ENCODE measurements around the gene GATA2. TPM values are rescaled to one million over a fixed set of nuclear protein-coding genes. Genes with fewer than 3 reads are reported as not detected.

GATA2 gene
- total RNA-seq, 1 experiment from 2014 or later = 1.6 TPM

DNA sequence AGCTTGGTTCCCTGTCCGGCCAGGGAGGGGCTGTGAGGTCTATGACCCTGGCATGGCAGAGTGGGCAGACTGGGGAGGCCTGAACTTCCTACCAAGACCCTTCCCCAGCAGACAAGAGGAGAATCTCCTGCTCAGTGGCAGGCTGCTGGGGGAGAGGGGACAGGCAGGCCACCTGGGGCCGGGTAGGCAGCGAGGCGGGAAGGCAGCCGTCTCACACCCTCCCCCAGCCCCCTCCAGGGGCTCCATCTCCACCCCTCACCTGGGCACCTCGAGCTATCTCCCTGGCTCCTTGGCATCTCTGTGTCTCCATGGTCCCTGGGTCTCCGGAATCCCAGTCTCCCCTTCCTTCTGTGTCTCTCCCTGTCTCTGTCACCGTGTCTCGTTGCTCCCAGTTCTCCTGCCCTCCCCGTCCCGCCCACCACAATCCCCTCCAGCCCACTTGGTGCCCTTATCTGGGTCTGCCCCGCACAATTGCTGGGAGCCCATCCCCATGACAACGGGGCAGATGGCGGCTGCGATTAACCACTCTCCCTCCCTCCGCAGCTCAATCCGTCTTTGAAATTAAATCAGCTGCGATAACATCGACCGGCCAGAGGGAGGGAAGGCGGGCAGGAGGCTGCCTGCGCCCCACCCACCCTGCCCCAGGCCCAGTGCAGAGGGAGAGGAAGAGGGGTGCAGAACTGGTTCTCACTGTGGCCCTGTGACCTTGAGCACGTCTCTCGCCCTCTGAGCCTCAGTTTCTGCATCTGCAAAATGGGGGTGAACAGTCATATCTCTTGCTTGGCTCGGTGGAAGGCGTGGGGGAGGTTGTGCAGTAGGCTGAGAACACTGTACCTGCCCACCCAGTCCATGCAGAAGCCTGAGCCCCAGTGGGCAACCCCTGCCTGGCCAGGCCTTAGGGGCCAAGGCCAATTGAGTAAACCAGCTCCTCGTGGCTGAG is 36.0 kb downstream of the GATA2 start:
- no peak for DNase-seq (ENCODE audit: low read depth)

DNA sequence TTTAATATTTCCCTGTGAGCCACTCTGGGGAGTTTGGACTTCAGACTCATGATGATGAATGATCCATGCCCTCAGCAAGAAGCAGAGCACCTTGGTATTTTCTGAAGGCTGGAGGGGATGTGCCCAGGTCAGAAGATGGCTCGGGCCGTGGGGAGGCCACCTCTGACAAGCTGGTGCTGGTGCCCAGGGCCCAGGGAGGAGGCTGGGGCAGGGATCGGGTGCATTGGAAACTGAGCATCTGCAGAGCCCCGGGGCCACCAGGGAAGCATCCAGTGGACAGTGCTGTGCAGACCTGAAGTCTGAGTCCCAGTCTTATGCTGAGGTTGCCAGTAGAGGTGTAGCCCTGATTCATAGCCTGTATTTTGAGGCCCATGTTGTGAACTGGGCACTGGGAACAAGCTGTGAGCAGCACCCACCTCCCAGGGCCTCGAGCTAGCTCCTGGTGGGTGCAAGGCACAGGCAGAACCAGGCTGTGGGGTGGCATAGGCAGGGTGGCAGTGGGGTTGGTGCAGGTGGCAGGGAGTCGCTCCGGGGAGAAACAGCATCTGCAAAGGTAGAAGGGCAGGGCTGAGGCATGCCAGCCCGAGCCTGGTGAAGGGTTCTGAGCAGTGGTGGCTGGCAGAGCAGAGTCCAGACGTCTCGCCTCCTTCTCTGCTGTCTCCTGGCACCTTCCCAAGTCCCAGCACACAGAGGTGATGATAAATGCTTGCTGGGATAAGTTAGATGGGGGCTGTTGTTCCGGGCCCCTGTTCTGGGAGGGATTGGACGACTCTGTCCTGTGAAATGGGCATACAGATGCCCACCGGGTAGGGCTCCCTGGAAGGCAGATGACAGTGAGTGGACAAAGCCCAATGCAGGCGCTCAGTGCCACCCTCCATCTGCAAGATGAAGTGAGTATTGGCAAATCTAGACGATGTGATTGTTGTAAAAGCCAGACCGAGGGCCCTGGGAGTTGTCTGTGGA is 36.9 kb downstream of the GATA2 start:
- no peak for DNase-seq (ENCODE audit: low read depth)

DNA sequence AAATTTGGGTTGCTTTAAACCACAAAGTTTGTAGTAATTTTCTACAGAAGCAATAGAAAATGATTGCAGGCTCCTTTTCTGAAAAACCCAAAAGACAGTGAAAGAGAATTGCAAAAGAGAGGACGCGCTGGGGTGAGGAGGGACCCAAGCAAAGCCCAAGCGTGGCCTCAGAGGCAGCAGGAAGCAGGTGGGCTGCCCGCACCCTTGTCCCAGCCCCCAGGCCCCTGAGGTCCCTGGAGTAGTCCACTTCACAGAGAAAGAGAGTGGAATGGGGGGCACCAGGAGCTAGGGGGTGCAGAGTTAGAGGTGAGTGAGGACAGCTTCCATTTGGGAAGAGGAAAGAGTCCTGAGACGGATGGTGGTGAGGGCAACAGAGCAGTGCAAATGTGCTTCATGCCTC is 37.9 kb downstream of the GATA2 start:
- DNase-seq (ENCODE audit: low read depth) = no peak

DNA sequence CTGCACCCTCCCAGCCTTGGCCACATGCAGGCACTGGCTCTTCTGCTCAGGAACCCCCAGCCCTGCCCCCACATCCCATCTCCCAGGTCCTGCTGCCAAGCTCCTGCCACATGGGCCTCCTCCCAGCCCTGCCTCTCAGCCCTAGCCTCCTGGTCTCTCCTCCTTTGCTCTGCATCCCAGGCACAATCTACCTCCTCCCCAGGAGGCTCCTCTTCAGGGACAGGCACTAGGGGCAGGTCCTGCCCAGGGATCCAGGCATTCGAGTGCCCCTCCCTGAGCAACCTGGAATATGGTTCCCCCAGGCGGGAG is 38.7 kb downstream of the GATA2 start:
- DNase-seq (ENCODE audit: low read depth) = no peak

DNA sequence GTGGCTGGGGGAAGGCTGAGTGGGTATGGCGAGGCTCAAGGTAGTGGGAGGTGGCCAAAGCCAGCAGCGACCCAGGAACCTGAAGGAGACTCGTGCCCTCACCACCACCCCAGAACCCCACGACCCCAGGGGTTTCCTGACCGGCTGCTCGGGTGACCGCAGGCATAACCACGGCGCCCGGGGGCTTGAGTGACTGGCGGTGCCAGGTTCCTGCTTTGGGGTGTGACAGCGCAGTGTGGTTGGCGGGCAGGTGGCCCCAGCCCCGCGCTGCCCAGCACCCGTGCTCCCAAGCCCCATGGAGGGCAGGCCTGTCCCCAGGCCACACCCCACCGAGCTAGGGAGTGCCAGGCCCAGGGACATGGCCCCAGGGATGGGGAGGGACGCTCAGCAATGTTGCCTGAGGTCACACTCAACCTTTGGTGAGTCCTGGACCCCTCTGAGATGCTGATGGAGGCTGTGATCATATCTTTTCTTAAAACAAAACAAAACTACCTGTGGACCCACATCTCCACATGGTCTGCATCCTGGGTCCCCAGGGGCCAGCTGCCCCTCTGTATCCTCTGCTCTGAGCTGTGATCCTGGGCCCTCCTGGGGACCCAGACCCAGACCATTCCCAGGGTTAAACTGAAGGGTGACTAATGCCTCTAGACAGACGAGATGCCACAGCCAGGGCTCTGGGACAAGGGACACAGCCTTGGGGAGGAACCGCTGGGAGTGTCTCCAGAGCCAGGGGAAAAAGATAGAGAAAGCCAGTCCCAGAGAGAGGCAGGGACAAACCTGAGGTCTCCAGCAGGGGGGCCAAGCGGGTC is 39.3 kb downstream of the GATA2 start:
- DNase-seq (ENCODE audit: low read depth) = no peak

DNA sequence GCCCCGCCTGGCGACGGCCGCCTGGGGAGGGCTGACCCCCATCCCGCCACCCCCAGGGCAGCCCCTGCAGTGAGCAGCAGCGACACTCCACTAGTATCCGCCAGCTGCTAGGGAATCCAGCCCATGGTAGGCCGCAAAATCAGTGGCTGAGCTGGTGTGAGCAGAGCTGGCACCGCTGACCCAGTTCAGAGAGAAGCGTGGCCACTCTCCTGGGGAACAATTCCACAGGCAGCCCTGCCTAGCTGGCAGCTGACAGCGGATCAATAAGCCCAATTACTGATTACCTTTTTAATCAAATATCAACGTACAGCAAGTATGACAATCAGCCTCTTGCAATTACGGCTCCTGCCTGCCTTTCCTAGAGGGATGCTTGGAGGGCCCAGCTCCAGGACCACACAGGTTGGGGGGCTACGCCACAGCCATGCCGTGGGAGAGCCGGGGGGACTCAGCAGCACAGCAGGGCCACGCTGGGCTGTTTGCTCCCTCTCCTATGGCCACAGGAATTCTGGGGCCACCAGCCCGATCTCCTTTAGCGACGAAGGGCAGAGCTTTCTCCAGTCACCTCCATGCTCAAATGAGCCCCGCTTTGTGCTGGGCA is 40.2 kb downstream of the GATA2 start:
- no peak for DNase-seq (ENCODE audit: low read depth)

DNA sequence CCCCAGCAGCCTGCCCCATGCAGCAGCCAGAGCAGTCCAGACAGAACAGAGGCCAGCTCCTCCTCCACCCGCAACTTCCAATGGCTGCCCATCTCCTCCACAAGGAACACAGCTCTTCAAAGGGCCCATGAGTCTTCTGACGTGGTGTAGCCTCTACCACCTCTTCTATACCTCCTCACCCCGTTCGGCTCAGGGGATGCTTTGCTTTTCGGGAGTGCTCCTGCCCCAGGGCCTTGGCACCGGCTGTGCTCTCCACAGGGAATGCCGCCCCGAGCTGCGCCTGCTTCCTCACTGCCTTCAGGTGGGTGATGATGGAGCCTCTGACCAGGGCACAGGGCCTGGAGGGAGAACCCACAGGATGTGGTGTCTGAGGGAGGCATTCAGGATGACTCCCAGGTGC is 40.9 kb downstream of the GATA2 start:
- DNase-seq (ENCODE audit: low read depth) = no peak

DNA sequence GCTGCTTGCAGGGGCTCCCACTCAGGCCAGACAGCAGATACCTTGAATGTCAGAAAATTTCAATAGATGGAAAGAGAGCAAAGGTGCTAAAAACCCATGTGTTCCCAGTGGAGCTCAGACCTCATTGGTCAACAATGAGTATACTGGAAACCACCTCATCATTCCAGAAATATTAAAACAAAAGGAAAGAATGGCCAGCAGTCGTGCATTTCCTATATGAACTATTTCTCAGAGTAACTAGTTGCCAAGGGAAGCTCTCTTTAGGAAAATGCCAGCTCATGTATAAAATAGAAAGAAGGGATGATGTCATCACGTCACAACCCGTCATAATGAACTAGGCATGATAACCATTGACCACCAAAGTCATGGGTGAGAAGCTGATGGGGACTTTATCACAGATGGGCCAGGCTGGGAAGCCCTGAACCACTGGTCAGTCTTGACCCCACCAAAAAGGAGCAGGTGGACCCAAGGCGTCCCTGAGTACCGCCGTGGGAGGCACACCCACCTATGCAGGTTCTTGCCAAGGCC is 43.8 kb downstream of the GATA2 start:
- no peak for DNase-seq (ENCODE audit: low read depth)

DNA sequence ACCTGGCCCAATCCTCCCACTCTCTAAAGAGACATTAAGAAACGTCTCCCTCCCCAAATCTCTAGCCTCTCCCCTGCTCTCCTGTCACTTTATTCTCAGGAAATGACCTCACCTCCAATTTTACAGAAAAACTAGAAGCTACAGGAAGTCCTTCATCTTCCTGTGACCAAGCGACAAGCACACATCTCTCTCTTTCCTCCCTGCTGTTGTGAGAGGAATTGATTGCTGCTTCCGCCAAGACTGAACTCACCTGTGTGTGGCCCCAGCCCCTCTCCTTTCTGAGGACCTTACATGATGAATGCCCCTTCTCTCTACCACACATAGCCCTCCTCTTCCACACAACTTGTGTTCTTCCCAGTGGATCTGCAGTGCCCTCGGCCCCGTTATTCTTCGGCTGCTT is 44.5 kb downstream of the GATA2 start:
- DNase-seq (ENCODE audit: low read depth) = peak; percentile 22

DNA sequence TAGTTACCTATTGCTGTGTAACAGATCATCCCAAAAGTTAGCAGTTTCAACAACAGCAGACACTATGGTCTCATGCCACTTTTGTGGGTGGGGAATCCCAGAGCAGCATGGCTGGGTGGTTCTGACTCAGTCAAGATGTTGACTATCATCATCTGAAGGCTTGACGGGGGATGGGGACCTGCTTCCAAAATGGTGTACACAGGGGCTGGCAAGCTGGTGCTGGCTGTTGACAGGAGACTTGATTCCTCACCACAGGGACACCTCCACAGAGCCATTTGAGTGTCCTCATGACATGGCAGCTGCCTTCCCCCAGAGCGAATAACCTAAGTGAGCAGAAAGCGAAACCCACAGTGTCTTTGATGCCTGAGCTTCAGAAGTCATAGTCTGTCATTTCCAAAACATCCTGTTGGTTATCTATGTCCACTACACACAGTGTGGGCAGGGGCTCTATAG is 45.4 kb downstream of the GATA2 start:
- no peak for DNase-seq (ENCODE audit: low read depth)

DNA sequence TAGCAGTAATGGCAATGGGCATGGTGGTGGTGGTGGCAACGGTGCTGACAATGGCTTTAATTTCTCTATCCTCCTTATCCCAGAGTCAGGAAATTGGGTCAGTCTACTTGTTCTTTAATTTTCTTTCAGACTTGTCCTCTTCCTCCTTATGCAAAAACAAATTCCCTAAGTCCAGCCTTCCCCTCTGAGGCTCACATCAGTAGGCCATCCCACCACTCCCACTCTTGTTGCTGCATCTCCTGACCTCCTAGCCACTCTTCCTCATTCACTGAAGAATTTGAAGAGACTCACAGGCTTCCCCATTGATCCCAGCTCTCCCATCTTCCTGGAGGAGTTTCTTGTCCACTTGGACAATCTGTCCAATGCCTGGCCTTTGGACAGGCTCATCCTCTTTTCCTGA is 46.2 kb downstream of the GATA2 start:
- DNase-seq (ENCODE audit: low read depth) = no peak

DNA sequence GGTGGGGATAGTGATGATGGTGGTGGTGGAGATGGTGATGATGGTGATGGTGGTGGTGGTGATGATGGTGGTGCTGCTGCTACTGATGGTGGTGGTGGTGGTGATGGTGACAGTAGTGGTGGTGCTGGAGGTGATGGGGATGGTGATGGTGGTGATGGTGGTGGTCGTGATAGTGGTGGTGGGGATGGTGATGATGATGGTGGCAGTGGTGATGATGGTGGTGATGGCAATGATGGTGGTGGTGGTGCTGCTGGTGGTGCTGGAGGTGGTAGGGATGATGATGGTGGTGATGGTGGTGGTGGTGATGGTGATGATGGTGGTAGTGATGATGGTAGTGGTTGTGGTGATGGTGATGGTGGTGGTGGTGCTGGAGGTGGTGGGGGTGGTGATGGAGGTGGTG is 47.6 kb downstream of the GATA2 start:
- DNase-seq (ENCODE audit: low read depth) = no peak

DNA sequence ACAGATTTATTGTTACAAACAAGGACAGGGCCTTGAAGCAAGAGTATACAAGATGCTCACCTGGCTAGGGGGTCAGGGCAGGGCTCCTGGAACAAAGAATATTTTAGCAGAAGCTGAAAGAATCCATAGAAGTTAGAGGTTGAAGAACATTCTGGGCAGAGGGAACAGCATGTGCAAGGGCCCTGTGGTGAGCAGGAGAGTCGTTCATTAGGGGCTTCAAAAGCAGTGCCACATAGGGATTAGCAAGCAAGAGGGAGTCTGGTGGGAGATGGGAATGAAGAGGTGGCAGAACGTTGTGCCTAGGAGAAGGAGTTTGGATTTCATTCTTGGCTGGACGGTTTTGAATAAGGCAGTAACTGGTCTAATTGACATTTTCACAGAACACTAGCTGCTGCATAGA is 49.2 kb downstream of the GATA2 start:
- no peak for DNase-seq (ENCODE audit: low read depth)

DNA sequence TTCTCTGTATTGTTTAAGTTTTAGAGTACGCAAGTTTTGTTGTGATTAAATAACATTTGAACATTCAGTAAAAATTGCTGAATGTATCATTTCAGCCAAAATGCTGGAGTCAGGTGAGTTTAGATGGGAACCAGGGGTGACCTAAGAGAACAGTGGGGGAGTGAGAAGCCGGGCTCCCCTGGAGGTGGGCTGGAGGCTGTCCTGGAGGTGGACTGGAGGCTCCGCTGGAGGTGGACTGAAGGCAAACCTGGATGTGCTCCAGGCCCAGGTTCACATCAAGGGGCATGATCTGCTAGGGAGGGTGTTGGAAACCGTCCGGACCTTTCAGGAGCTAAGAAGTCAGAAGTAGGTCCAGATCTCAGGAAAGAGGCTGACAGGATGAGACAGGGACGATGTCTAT is 50.1 kb downstream of the GATA2 start:
- DNase-seq (ENCODE audit: low read depth) = no peak

DNA sequence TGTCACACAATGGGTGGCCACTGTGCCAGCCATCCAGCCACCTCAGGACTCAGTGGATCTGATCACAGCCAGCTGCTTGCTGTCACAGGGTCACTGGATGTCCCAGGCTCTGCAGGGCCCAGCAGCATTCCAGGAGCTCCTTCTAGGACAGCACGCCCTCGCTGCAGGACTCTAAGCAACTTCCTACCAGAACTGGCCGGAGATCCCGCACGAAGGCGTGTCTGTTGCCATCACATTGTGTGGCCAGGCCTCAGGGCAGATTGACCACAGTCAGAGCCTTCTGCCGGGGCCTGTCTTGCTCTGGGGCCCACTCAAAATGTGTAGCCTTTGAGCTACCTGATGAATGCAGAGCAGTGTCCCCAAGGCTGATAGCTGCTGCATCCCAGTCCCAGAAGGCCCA is 50.9 kb downstream of the GATA2 start:
- no peak for DNase-seq (ENCODE audit: low read depth)

DNA sequence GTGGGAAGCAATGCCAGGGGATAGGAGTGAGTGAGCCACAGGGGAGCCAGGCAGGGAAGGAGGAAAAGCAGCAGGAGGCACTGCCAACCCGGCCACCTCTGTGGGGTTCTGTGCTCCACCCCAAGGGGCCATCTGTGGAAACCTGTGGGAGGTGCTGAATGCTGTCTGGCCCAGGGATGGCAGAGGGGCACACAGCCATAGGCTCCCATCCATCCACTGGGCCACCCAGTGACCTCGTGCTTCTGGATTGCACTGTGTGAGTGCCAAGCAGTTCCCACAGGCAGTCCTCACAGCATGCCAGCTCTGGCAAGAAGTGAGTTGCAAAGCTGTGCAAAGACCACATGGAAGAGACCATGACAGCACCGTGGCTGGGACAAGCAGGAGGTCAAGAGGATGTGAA is 53.8 kb downstream of the GATA2 start:
- no peak for DNase-seq (ENCODE audit: low read depth)

DNA sequence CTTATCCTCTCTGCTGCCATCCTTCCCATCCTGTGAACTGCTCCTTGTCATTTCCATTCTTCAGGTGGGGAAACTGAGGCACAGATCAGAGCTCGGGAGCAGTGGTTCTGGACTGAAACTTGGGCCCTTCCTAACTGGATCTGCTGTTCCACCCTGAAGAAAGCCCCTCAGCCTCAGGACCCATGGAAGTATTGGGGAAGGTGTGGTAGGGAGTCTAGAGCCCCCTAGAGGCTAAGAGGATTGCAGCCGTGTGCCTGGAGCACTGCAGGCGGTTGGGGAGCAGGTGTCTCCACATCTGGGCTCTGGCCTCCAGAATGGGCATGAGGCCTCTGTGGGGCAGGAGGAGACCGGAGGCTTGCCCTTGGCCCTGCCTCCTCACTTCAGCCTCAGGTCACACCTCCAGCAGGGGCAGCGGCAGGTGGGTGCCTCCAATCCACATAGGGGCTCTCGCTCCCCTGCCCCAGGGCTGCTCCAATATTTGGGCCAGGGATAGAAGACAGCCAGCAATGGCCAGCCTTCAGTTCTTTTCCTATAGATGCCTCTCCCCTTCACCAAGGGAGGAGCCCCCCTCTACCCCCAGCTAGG is 54.4 kb downstream of the GATA2 start:
- no peak for DNase-seq (ENCODE audit: low read depth)

DNA sequence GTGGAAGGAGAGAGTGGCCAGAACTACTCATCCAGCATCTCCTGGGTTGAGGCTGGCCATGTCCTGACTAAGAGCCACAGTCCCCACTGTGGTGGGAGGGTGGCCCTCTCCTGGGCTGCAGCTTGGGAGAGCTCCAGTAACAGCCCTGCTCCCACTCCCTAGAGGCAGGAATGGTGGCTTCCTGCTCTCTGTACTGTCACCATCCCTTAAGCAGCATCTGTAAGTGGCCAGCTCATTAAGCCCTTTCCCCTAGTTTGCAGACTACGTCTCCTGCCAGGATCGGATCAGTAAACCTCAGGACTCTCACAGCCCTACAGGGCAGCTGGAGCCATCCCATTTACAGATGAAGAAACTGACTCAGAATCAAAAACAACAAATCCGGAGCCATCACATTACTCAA is 56.8 kb downstream of the GATA2 start:
- DNase-seq (ENCODE audit: low read depth) = no peak

DNA sequence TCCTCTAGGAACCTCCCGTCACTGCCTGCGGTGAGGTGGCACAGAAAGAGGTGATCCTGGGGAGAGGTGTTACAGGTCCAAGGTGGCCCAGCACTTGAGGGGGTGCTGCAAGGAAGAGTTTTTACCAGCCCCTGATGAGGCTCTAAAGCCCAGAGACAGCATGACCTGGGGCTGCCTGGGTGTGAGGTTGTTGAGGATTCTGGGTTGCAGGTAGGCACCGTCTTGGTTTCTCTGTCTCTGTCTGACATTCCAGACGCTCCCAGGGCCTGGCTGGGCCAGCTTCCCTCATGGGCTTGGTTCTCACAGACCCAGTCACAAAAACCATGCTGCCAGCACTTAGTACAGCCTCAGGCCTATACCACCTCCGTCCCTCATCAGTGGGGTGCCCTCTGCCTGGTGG is 57.4 kb downstream of the GATA2 start:
- no peak for DNase-seq (ENCODE audit: low read depth)

DNA sequence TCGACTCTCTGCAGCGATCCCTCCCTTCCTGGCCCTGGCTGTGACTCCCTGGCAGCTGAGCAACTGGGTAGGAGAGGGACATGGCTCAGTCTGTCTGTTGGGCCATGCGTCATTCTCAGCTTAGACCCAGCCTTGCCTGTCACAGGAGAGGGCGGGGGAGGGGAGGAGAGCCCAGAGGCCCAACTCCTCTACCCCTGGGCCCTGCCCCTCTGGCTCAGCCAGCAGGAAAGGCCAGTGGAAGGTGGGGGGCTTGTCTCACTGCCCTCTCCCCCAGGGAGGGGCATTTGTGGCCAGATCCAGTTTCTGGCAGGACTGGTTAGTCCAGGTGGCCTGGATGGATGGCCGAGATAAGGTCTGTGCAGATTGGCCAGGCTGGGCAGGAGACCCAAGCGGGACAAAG is 57.9 kb downstream of the GATA2 start:
- peak; percentile 25 for DNase-seq (ENCODE audit: low read depth)
